PC-9 (cell line): ENCODE data around the gene CAMTA1. TPM values are rescaled to one million over a fixed set of nuclear protein-coding genes. Genes with fewer than 3 reads are reported as not detected.

Source experiments
- BruUV-seq: library from RNA; stranded (reverse); fragments of 400-500 nt; replicated peaks from 2 replicates; lab custom pipeline; 2021; lab: Mats Ljungman, UMichigan
- CTCF ChIA-PET: fragments of 300-600 bp; sonication (Branson Sonifier 250); formaldehyde crosslinking; loops from one replicate; lab custom pipeline; 2022; ENCODE audit warnings: antibody characterized with exemption; lab: Charles Lee
- POLR2A ChIA-PET: fragments of 300-600 bp; sonication (Branson Sonifier 250); formaldehyde crosslinking; loops from one replicate; lab custom pipeline; 2022; ENCODE audit warnings: antibody characterized with exemption; ENCODE audit not compliant: unreplicated experiment; lab: Charles Lee
- DNase-seq, 2 experiments: peaks; one replicate each; pipeline versions ENCODE4 v3.0.0 to v3.0.0-alpha.2; 2015 to 2022; ENCODE audit warnings: mixed read lengths in 1 of 2
- H2AFZ ChIP-seq: fragments of 200-600 bp; sonication (generic); 2 replicates; pipeline ENCODE4 v1.8.1; 2017; ENCODE audit warnings: antibody characterized with exemption
- H3F3A ChIP-seq: fragments of 200-600 bp; sonication (generic); 2 replicates; pipeline ENCODE4 v1.8.1; 2017; ENCODE audit warnings: antibody characterized with exemption, mild to moderate bottlenecking, low read depth; ENCODE audit not compliant: insufficient read depth
- H3K27ac ChIP-seq: fragments of 200-600 bp; sonication (generic); 2 replicates; pipeline ENCODE4 v1.6.1; 2016; ENCODE audit warnings: mixed run types
- H3K27me3 ChIP-seq: fragments of 200-600 bp; sonication (generic); 2 replicates; pipeline ENCODE4 v1.6.1; 2016; ENCODE audit warnings: low read depth, mixed run types; ENCODE audit not compliant: insufficient read depth
- H3K36me3 ChIP-seq: fragments of 200-600 bp; sonication (generic); 2 replicates; pipeline ENCODE4 v1.6.1; 2016; ENCODE audit warnings: low read depth, mixed run types
- H3K4me1 ChIP-seq: fragments of 200-600 bp; sonication (generic); replicated peaks from 2 replicates; pipeline ENCODE4 v1.6.1; 2016; ENCODE audit warnings: mixed run types; ENCODE audit not compliant: insufficient read depth
- H3K4me2 ChIP-seq: fragments of 200-600 bp; sonication (generic); 2 replicates; pipeline ENCODE4 v1.6.1; 2017; ENCODE audit warnings: mixed run types
- H3K4me3 ChIP-seq: fragments of 200-600 bp; sonication (generic); 2 replicates; pipeline ENCODE4 v1.6.1; 2016; ENCODE audit warnings: mixed run types
- H3K79me2 ChIP-seq: fragments of 200-600 bp; sonication (generic); 2 replicates; pipeline ENCODE4 v1.6.1; 2017; ENCODE audit warnings: low read depth, mixed run types
- H3K9me2 ChIP-seq: fragments of 200-600 bp; sonication (generic); 2 replicates; pipeline ENCODE4 v1.8.1; 2017; ENCODE audit warnings: mild to moderate bottlenecking; ENCODE audit not compliant: insufficient read depth
- H3K9me3 ChIP-seq: fragments of 200-600 bp; sonication (generic); 2 replicates; pipeline ENCODE4 v1.8.1; 2016; ENCODE audit warnings: low read depth; ENCODE audit not compliant: insufficient read depth
- H4K20me1 ChIP-seq: fragments of 200-600 bp; sonication (generic); 2 replicates; pipeline ENCODE4 v1.8.1; 2017; ENCODE audit not compliant: insufficient read depth
- EZH2 ChIP-seq: fragments of 200-600 bp; sonication (generic); IDR thresholded peaks from 2 replicates; pipeline ENCODE4 v1.8.0; 2017; ENCODE audit warnings: antibody characterized with exemption, low read depth
- intact Hi-C: fragments of 100-400 bp; cut with micrococcal nuclease; formaldehyde crosslinking; loops from one replicate; pipeline ENCODE4 v1.10.0; 2022; ENCODE audit not compliant: unreplicated experiment
- total RNA-seq: library from RNA; stranded (reverse); gene quantifications from 2 replicates; pipeline ENCODE4 v1.2.3, GENCODE V29; 2021
- TF ChIP-seq, protein P1 (sequence below): fragments of 200-600 bp; sonication (generic); conservative IDR thresholded peaks from 2 replicates; pipeline ENCODE4 v1.6.1; 2017; ENCODE audit warnings: mixed run types, antibody characterized with exemption, mild to moderate bottlenecking, moderate library complexity

CAMTA1 gene
- total RNA-seq, 1 experiment from 2014 or later, result 72.3 TPM

DNA sequence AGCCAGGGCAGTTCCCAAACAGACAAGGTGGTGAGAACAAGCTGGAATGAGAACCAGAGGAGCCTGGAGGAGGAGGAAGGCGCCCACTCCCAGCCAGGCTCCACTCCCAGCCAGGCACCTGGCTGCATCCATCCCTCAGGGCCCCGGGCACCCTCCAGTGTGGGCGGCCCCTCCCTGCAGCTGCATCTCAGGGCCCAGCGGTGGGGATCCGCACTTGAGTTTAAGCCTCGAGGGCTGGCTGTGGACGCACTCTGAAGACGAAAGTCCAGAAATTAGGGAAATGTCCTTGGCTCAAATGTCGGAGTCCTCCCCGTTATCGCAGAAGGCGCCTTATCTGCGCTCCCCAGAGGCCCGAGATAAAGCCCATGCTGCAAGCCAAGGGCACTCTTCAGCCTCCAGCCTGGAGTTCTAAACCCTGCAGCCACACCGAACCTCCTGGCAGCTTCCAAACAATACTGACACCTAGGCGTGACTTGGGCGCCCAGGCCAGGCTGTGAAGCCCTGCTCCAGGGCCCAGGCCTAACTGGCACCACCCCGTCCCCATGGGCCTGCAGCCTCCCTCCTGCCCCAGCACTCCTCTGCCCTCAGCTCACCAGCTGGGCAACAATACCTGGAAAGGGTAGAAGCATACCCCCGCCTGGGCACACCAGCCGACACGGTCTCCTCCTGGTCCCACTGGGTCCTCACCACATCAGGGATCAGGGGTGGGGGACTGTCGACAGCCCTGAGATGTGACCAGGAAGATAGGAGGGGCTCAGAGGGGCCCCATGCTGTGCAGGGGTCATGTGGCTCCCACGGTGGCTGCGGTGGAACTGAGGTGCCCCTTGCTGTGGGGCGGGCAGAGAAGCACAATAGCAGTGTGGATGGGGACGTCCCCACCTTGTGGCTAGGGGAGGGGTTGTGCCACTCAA lies 801.0 kb downstream of the CAMTA1 start:
- BruUV-seq, result no TSS peak

GRCh38 chr1:7587108-7587772 lies 802.0 kb downstream of the CAMTA1 start:
- intact Hi-C loops, result no loop called here

More for the DNA sequence above, 801.0 kb downstream of the CAMTA1 start:
- Histone ChIP-seq H3K4me3 (no peak overlapping the region), H3K9me2 (no peaks in the 10 kb centered on the region), H2AFZ (no peak overlapping the region), H3K36me3 (no peaks in the 10 kb centered on the region), H3K4me2 (no peak overlapping the region), H3K9me3 (no peaks in the 10 kb centered on the region), H3K79me2 (no peaks in the 10 kb centered on the region), H3K27me3 (peaks cover 91% of the 10 kb centered on the region), H3K4me1 (no peaks in the 10 kb centered on the region), H3F3A (no peaks in the 10 kb centered on the region), H3K27ac (no peak overlapping the region), H4K20me1 (no peaks in the 10 kb centered on the region)
- ChIA-PET POLR2A (no interaction called here), CTCF (interaction anchor here (0.7 kb wide), 1 partner anchor 1489 kb away, joined by 3 read pairs; no protein-coding TSS in a partner anchor)
- intact Hi-C loops, result no loop called here
- DNase-seq, result no peak
- TF ChIP-seq, protein P1, sequence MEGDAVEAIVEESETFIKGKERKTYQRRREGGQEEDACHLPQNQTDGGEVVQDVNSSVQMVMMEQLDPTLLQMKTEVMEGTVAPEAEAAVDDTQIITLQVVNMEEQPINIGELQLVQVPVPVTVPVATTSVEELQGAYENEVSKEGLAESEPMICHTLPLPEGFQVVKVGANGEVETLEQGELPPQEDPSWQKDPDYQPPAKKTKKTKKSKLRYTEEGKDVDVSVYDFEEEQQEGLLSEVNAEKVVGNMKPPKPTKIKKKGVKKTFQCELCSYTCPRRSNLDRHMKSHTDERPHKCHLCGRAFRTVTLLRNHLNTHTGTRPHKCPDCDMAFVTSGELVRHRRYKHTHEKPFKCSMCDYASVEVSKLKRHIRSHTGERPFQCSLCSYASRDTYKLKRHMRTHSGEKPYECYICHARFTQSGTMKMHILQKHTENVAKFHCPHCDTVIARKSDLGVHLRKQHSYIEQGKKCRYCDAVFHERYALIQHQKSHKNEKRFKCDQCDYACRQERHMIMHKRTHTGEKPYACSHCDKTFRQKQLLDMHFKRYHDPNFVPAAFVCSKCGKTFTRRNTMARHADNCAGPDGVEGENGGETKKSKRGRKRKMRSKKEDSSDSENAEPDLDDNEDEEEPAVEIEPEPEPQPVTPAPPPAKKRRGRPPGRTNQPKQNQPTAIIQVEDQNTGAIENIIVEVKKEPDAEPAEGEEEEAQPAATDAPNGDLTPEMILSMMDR, result no peak
- no peak for TF ChIP-seq EZH2

GRCh38 chr1:7587773-7588456 lies 802.7 kb downstream of the CAMTA1 start:
- no peak overlapping the region for H3K4me3 ChIP-seq
- H3K79me2 ChIP-seq, result no peaks in the 10 kb centered on the region
- H3K4me2 ChIP-seq, result no peak overlapping the region
- no peaks in the 10 kb centered on the region for H3K9me3 ChIP-seq
- no peak overlapping the region for H2AFZ ChIP-seq
- intact Hi-C loops, result no loop called here
- H3K4me1 ChIP-seq, result no peaks in the 10 kb centered on the region
- H3K9me2 ChIP-seq, result no peaks in the 10 kb centered on the region
- TF ChIP-seq, protein P1, result no peak
- no peak for TF ChIP-seq EZH2
- BruUV-seq, result no TSS peak
- H3K27me3 ChIP-seq, result peaks cover 91% of the 10 kb centered on the region
- CTCF ChIA-PET, result no interaction called here
- H3K27ac ChIP-seq, result no peak overlapping the region
- H3K36me3 ChIP-seq, result no peaks in the 10 kb centered on the region
- no peaks in the 10 kb centered on the region for H4K20me1 ChIP-seq
- POLR2A ChIA-PET, result no interaction called here
- H3F3A ChIP-seq, result no peaks in the 10 kb centered on the region
- no peak for DNase-seq

More at GRCh38 chr1:7587108-7587772, 802.0 kb downstream of the CAMTA1 start:
- Histone ChIP-seq H3K4me2 (no peak overlapping the region), H3K79me2 (no peaks in the 10 kb centered on the region), H3K4me3 (no peak overlapping the region), H3K27me3 (peaks cover 92% of the 10 kb centered on the region), H3K4me1 (no peaks in the 10 kb centered on the region), H3K9me3 (no peaks in the 10 kb centered on the region), H3K27ac (no peak overlapping the region), H2AFZ (no peak overlapping the region), H3F3A (no peaks in the 10 kb centered on the region), H3K9me2 (no peaks in the 10 kb centered on the region), H3K36me3 (no peaks in the 10 kb centered on the region), H4K20me1 (no peaks in the 10 kb centered on the region)
- TF ChIP-seq EZH2, result no peak
- TF ChIP-seq, protein P1, result no peak
- DNase-seq, result no peak
- ChIA-PET POLR2A (no interaction called here), CTCF (no interaction called here)
- BruUV-seq, result no TSS peak
